Fibroblast of skin of scalp (primary cell): Measurements from ENCODE around the gene MSH3.
"Not testable (repeated sequence)": the region's sequence is repeated elsewhere in the genome, so short reads cannot be mapped to it uniquely, and the experiment has no call there.

ENCODE experiments used
- DNase-seq: peaks from one replicate; pipeline ENCODE4 v3.0.0-alpha.2; 2013

The MSH3 gene

GRCh38 chr5:80656425-80656824 lies 2.0 kb downstream of the MSH3 start:
- peak; percentile 66 for DNase-seq

DNA sequence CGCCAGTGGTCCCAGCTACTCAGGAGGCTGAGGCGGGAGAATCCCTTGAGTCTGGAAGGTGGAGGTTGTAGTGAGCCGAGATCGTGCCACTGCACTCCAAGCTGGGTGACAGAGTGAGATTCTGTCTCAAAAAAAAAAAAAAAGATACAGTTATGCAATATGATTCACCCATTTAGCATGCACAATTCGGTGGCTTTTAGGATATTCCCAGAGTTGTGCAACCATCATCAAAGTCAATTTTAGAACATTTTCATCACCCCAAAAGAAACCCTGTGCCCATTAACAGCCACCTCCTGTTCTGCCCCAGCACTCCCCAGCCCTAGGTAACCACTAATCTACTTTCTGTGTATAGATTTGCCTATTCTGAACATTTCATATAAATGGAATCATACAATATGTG lies 4.7 kb downstream of the MSH3 start:
- DNase-seq: peak; percentile 39

DNA sequence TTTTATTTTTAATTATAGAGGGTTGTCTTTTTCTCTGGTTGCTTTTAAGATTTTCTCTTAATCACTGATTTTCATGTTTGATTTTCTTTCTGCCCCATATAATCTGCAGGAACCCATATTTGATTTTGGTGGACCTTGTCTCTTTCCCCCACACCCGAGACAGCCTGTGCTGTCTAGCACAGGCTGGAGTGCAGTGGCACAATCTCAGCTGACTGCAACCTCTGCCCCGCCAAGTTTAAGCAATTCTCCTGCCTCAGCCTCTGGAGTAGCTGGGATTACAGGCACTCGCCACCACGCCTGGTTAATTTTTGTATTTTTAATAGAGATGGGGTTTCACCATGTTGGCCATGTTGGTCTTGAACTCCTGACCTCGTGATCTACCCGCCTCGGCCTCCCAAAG lies 6.2 kb downstream of the MSH3 start:
- not testable (repeated sequence) for DNase-seq

DNA sequence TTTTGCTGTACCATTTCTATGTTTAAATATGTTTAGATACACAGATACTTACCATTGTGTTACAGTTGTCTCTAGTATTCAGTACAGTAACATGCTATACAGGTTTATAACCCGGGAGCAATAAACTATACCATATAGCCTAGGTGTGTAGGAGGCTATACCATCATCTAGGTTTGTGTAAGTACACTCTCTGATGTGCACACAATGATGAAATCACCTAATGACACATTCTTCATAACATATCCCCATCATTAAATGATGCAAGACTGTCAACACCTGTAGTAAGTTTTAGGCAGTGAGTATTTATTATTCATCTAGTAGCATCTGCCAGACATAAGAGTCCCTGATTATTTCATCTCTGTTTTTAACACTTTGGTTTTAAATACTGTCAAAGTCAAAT lies 7.7 kb downstream of the MSH3 start:
- DNase-seq: no peak

DNA sequence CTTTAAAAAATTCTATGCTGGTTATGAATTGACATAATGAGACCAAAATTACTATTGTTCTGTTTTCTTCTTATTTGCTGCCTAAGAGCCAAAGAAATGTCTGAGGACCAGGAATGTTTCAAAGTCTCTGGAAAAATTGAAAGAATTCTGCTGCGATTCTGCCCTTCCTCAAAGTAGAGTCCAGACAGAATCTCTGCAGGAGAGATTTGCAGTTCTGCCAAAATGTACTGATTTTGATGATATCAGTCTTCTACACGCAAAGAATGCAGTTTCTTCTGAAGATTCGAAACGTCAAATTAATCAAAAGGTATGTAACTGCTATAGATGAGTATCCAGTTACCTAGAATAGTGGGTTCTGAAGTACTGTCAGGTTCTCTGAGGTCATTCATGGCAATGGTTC lies 10.6 kb downstream of the MSH3 start:
- no peak for DNase-seq

- DNase-seq: no peak
Measured at GRCh38 chr5:80667384-80667783, 12.9 kb downstream of the MSH3 start.

DNA sequence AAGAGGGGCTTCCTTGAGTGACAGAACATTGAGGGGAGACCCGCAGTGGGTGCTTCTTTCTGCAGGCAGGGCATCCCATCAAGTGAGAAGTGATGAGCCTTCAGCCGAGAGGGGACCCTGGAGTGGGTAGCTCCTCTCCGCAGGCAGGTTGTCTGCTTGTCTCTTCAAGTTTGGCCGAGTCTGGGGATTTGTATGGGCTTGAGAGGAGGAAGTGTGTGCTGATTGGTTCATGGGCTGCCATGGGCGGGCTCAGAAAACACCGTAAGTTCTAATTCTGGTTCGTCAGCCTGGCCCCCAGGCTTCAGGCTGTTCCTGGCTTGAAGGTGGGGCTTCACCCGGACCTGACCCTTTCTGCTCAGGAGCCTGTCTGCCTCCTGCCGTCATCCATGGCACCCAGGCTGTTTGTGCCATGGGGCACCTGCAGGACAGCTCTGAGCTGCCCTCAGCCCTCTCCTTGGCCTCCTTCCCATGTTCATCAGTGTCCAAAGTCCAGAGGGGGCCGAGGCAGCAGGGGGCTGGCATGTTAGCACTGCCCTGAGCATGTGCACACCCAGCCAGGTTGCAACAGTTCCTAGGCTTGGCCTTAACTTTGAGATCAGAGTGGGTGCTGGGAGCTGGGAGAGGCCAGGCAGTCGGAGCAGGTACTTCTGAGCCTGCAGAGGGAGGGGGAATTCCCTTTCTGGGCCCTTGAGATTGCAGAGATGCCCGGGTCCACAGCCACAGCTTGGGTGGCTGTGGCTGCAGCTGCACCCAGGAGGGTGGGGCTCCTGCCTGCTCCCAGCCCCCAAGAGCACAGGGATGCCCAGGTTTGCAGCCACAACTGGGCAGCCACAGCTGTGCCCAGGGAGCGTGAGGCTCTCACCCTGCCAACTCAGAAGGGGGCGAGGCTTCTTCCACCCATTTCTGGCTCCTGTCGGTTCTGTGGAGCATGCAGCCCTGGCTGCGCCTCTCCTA lies 13.8 kb downstream of the MSH3 start:
- no peak for DNase-seq

GRCh38 chr5:80672140-80672736 lies 17.8 kb downstream of the MSH3 start:
- DNase-seq: peak; percentile 72

DNA sequence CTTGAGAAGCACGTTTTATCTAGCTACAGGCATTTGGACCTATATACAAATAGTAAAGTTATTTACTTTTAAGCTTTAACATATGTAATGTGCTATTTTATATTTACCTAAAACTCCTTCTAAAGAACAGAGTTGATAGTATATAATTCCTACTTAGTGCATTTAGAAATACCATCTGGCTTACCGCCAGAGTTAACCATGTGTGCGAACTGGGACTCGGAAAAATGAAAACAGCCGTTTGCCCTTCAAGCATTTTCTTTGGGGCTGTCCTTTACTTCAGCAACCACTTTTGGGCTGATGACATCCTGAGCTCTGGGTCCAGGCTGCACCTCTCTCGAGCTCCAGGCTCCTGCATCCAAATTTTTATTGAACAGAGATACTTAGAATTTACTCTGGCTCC lies 22.3 kb downstream of the MSH3 start:
- DNase-seq: no peak

GRCh38 chr5:80686757-80687156 lies 32.3 kb downstream of the MSH3 start:
- DNase-seq: peak; percentile 28

DNA sequence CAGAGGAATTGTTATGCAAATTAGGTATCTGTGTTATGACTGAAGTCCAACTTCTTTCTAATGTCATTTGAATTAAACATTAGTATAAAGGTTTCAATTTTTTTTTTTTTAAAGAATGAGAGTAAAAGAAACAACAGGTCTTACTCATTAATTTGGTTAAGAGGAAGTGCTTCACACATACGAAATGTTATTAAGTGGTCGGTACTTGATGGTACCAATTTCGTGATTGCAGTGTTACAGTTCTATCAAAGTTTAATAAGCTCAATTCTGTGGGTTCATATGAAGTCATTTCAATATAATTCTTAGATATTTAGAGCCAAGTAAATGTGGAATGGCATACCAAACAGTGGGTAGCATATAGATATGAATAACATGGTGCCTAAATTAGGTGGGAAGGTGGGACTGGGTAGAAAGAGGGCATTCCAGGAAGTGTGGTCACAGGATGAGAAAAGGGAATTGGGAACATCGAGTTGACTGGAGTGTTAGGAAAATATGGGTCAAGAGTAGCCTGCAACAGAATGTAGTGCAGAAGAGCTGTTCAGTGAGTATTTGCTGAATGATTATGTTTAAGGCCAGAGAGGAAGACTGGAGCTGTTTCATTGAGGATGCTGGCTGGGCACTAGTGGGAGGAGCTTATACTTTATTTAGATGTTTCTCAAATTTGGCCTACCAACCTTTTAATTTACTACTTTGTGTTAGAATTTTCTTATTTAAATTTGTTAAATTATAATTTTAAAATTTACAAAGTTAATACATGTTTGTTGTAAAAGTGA lies 34.4 kb downstream of the MSH3 start:
- no peak for DNase-seq

GRCh38 chr5:80689627-80690026 lies 35.2 kb downstream of the MSH3 start:
- no peak for DNase-seq

GRCh38 chr5:80695666-80696065 lies 41.2 kb downstream of the MSH3 start:
- no peak for DNase-seq

- no peak for DNase-seq
Measured at GRCh38 chr5:80696450-80696849, 42.0 kb downstream of the MSH3 start.

DNA sequence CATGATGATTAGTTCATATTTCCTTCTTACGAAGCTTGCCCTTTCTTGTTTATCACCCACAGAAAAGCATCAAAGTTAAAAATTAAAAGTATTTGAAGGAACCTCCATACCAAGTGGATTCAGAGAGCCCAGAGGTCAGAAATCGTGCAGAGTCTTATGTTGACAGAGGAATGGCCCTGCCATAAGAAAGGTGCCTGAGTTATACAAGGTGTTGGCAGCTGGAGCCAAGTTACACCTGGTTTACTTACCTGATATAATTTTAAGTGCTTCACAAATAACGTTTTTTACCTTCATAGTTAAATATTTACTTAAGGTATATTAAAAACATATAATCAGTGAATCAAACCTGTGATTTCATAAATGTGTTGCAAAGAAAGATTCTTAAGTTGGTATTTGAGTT lies 42.6 kb downstream of the MSH3 start:
- no peak for DNase-seq

DNA sequence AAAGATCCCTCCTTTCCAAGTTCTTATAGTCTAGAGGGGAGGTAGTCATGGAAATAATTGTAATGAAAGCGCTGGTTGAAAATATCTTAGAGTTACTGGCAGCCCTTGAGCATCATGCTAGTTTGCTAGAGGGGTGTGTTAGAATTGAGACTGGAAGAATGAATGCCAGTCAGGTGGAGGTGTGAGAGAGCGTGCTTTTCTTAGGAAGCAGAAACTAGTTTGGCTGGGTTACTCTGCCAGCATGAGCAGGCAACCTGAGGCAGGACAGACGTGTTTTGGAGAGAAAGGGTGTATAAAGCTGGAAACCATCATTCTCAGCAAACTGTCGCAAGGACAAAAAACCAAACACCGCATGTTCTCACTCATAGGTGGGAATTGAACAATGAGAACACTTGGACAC lies 43.9 kb downstream of the MSH3 start:
- DNase-seq: no peak

DNA sequence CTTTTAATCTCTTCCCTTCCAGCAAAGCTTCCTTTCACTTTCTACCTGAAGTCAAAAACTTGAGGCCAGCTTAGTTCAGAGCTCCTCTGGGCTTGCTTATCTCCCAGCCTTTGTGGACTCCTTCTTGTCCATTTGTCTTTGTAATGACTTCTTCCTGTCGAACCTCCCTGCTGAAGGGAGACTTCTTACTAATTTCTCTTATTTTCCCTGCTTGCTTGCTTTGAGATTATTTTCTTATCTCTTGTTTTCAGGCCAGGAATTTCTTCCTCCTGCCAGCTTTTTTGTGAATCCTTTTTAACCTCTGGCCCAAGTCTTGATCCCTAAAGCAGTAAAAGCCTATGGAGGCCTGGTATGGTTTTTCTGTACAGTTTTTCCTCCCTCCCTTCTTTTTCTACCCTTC lies 47.1 kb downstream of the MSH3 start:
- no peak for DNase-seq

GRCh38 chr5:80703291-80703690 lies 48.8 kb downstream of the MSH3 start:
- no peak for DNase-seq

DNA sequence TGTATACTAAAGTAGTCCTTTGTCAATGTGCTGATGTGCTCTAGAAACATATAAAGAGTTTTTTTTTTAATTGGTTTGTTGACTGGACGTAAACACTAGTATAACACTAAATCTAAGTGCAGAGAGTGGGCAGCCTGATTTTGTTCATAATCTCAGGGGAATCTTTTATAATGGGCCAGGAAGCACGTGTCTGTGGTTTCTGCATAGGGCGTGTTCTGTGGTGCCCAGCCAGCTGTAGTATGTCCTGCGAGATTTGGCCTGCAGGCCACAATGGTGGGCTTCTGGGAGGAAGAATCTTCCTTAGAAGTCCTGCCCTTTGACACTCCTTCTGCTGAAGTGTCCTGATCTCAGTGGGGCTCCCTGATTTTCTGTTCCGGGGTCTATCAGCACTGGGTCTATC lies 49.3 kb downstream of the MSH3 start:
- peak; percentile 4 for DNase-seq

GRCh38 chr5:80704221-80704620 lies 49.8 kb downstream of the MSH3 start:
- DNase-seq: no peak

DNA sequence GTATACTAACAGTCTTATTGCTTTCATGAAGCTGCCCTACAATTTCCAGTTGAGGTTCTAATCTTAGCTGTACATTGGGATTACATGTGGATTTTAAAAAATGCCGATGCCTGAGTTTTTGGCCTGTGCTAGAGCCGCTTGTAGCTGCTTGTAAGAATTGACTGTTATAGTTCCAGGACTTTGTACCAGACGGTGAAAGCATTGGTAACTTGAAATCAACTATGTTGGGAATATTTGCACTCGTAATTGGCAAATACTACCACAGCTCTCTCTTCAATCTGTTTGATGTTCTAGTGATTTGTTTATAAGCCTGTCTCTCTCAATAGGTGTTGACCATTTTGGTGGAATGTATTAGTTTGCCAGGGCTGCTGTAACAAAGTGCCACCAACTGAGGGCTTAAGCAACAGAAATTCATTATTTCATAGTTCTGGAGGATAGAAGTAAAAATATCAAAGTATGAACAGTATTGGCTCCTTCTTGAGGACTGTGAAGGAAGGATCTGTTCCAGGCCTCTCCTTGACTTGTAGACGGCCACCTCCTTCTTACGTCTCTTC lies 50.8 kb downstream of the MSH3 start:
- DNase-seq: no peak

DNA sequence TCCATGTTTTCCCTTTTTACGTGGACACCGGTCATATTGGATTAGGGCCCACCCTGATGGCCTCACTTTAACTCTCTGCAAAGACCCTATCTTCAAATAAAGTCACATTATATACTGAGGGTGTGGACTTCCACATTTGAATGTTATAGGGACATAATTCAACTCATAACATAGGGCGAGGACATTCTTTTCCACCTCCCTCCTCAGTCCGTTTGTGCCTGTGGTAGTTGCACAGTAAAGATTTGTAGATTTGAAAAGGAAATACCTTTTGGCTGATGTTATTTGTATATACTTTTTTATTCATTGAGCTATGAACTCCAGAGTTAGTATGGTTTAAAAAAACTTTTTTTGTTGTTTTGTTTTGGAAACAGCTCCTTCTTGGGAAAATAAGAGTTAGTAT lies 51.3 kb downstream of the MSH3 start:
- DNase-seq: no peak

- no peak for DNase-seq
Measured at GRCh38 chr5:80706835-80707447, 52.5 kb downstream of the MSH3 start.
